IMR-90 (cell line): ENCODE results near the gene IGFBP6. TPM values are rescaled to one million over a fixed set of nuclear protein-coding genes. Genes with fewer than 3 reads are reported as not detected.

Experiments used
- ATAC-seq: fragments of 200-7000 bp; cut with Tn5 transposase; 2 replicates; pipeline ENCODE4 v1.9.1; 2020; ENCODE audit warnings: low read depth, mild to moderate bottlenecking, moderate library complexity
- BruUV-seq: library from RNA; stranded (reverse); fragments of 400-500 nt; replicated peaks from 2 replicates; lab custom pipeline; 2021; lab: Mats Ljungman, UMichigan
- CTCF ChIA-PET: fragments of 300-600 bp; formaldehyde crosslinking; extraction: SDS; loops from one replicate; lab custom pipeline; 2021; ENCODE audit warnings: antibody characterized with exemption; lab: Yijun Ruan, JAX
- POLR2A ChIA-PET: fragments of 300-600 bp; sonication (Branson Sonifier 250); formaldehyde crosslinking; loops from one replicate; lab custom pipeline; 2022; ENCODE audit warnings: antibody characterized with exemption; ENCODE audit not compliant: unreplicated experiment; lab: Charles Lee
- DNase-seq: peaks from one replicate; pipeline ENCODE4 v3.0.0; 2013
- H2AFZ ChIP-seq: replicated peaks from 2 replicates; pipeline ENCODE3; 2013; ENCODE audit warnings: low read length, mild to moderate bottlenecking; ENCODE audit not compliant: poor library complexity
- H2AK5ac ChIP-seq: 2 replicates; pipeline ENCODE4 v1.6.1; 2013; ENCODE audit warnings: low read depth, low read length, inconsistent platforms
- H2AK9ac ChIP-seq: replicated peaks from 2 replicates; pipeline ENCODE3; 2013; ENCODE audit warnings: mild to moderate bottlenecking, low read depth, low read length, moderate library complexity; ENCODE audit not compliant: poor library complexity
- H2BK120ac ChIP-seq: 2 replicates; pipeline ENCODE4 v1.6.1; 2013; ENCODE audit warnings: low read depth, low read length, inconsistent platforms
- H2BK15ac ChIP-seq: 3 replicates; pipeline ENCODE4 v1.6.1; 2013; ENCODE audit warnings: low read depth, low read length, inconsistent platforms
- H2BK20ac ChIP-seq: 2 replicates; pipeline ENCODE4 v1.6.1; 2013; ENCODE audit warnings: low read depth, mild to moderate bottlenecking, inconsistent platforms, low read length, moderate library complexity
- H2BK5ac ChIP-seq: 2 replicates; pipeline ENCODE4 v1.6.1; 2013; ENCODE audit warnings: mild to moderate bottlenecking, low read depth, low read length, inconsistent platforms; ENCODE audit not compliant: poor library complexity, severe bottlenecking
- H3K14ac ChIP-seq: replicated peaks from 2 replicates; pipeline ENCODE4 v1.6.1; 2013; ENCODE audit warnings: low read depth, low read length, inconsistent platforms
- H3K18ac ChIP-seq: 2 replicates; pipeline ENCODE4 v1.6.1; 2013; ENCODE audit warnings: low read depth, low read length, control low read depth
- H3K23ac ChIP-seq: 2 replicates; pipeline ENCODE4 v1.6.1; 2013; ENCODE audit warnings: low read depth, low read length, inconsistent platforms
- H3K27ac ChIP-seq: 2 replicates; pipeline ENCODE4 v1.5.1; 2013; ENCODE audit warnings: mild to moderate bottlenecking, control low read depth, low read length; ENCODE audit not compliant: insufficient read depth
- H3K27me3 ChIP-seq: 2 replicates; pipeline ENCODE4 v1.6.1; 2013; ENCODE audit warnings: low read length; ENCODE audit not compliant: control insufficient read depth, insufficient read depth
- H3K36me3 ChIP-seq: 2 replicates; pipeline ENCODE4 v1.6.1; 2013; ENCODE audit warnings: low read length, mixed read lengths; ENCODE audit not compliant: control insufficient read depth, insufficient read depth
- H3K4ac ChIP-seq: 2 replicates; pipeline ENCODE4 v1.6.1; 2013; ENCODE audit warnings: low read depth, low read length, inconsistent platforms
- H3K4me1 ChIP-seq: 2 replicates; pipeline ENCODE4 v1.6.1; 2013; ENCODE audit warnings: low read length, mixed read lengths; ENCODE audit not compliant: control insufficient read depth, insufficient read depth
- H3K4me2 ChIP-seq: 2 replicates; pipeline ENCODE4 v1.6.1; 2013; ENCODE audit warnings: low read depth, mild to moderate bottlenecking, control low read depth, low read length, moderate library complexity
- H3K4me3 ChIP-seq: 2 replicates; pipeline ENCODE4 v1.5.1; 2013; ENCODE audit warnings: low read depth, mild to moderate bottlenecking, control low read depth, low read length, moderate library complexity; ENCODE audit not compliant: insufficient read depth
- H3K56ac ChIP-seq: 2 replicates; pipeline ENCODE4 v1.6.1; 2013; ENCODE audit warnings: low read length, inconsistent platforms; ENCODE audit not compliant: insufficient read depth; ENCODE audit errors: extremely low read depth
- H3K79me1 ChIP-seq, 2 experiments: 2 replicates each; pipeline ENCODE4 v1.6.1; 2013; ENCODE audit warnings: low read length in 2 of 2, inconsistent platforms in 1 of 2, low read depth in 1 of 2
- H3K9ac ChIP-seq: 2 replicates; pipeline ENCODE4 v1.6.1; 2013; ENCODE audit warnings: low read depth, low read length, control low read depth
- H3K9me1 ChIP-seq: 2 replicates; pipeline ENCODE4 v1.6.1; 2013; ENCODE audit warnings: low read length, inconsistent platforms; ENCODE audit not compliant: insufficient read depth
- H3K9me3 ChIP-seq: 2 replicates; pipeline ENCODE4 v1.6.1; 2013; ENCODE audit warnings: low read length; ENCODE audit not compliant: control insufficient read depth, insufficient read depth
- H4K20me1 ChIP-seq: 2 replicates; pipeline ENCODE4 v1.6.1; 2013; ENCODE audit warnings: low read length, inconsistent platforms; ENCODE audit not compliant: insufficient read depth
- H4K5ac ChIP-seq: 2 replicates; pipeline ENCODE4 v1.6.1; 2013; ENCODE audit warnings: mild to moderate bottlenecking, low read depth, low read length, control low read depth
- H4K8ac ChIP-seq, 2 experiments: 2 replicates each; pipeline ENCODE4 v1.6.1; 2013; ENCODE audit warnings: low read depth in 2 of 2, low read length in 2 of 2, control low read depth in 1 of 2, inconsistent platforms in 1 of 2
- H4K91ac ChIP-seq: 2 replicates; pipeline ENCODE4 v1.6.1; 2013; ENCODE audit warnings: low read depth, low read length, inconsistent platforms; ENCODE audit not compliant: insufficient read depth
- BHLHE40 ChIP-seq: fragments of 150-350 bp; IDR thresholded peaks from 2 replicates; pipeline ENCODE4 v1.6.1; 2016; ENCODE audit warnings: mild to moderate bottlenecking, low read depth, low read length
- CEBPB ChIP-seq: IDR thresholded peaks from 2 replicates; pipeline ENCODE4 v1.6.1; 2012; ENCODE audit warnings: low read depth, low read length, improper control_type of control experiment
- CHD1 ChIP-seq: IDR thresholded peaks from 2 replicates; pipeline ENCODE4 v1.6.1; 2012; ENCODE audit warnings: low read depth, low read length, improper control_type of control experiment
- CTCF ChIP-seq: conservative IDR thresholded peaks from 2 replicates; pipeline ENCODE4 v1.5.1; 2012; ENCODE audit warnings: mild to moderate bottlenecking, low read depth, low read length, improper control_type of control experiment
- FOS ChIP-seq: fragments of 150-350 bp; IDR thresholded peaks from 2 replicates; pipeline ENCODE4 v1.6.1; 2016; ENCODE audit warnings: low read depth, low read length
- MAFK ChIP-seq: IDR thresholded peaks from 2 replicates; pipeline ENCODE4 v1.6.1; 2012; ENCODE audit warnings: low read depth, low read length, improper control_type of control experiment
- MAZ ChIP-seq: IDR thresholded peaks from 2 replicates; pipeline ENCODE4 v1.6.1; 2012; ENCODE audit warnings: low read depth, mild to moderate bottlenecking, low read length, improper control_type of control experiment, moderate library complexity, borderline replicate concordance
- MXI1 ChIP-seq: IDR thresholded peaks from 2 replicates; pipeline ENCODE4 v1.6.1; 2012; ENCODE audit warnings: low read depth, mild to moderate bottlenecking, low read length, moderate library complexity, borderline replicate concordance
- POLR2A ChIP-seq: IDR thresholded peaks from 2 replicates; pipeline ENCODE4 v1.6.1; 2012; ENCODE audit warnings: mild to moderate bottlenecking, low read depth, low read length
- RAD21 ChIP-seq: IDR thresholded peaks from 2 replicates; pipeline ENCODE4 v1.6.1; 2012; ENCODE audit warnings: low read length, improper control_type of control experiment
- RCOR1 ChIP-seq: IDR thresholded peaks from 2 replicates; pipeline ENCODE4 v1.6.1; 2012; ENCODE audit warnings: mild to moderate bottlenecking, low read length, improper control_type of control experiment; ENCODE audit not compliant: insufficient replicate concordance
- RFX5 ChIP-seq: IDR thresholded peaks from 2 replicates; pipeline ENCODE4 v1.8.0; 2012; ENCODE audit warnings: low read depth, mild to moderate bottlenecking, low read length, moderate library complexity
- SMC3 ChIP-seq: fragments of 150-350 bp; IDR thresholded peaks from 2 replicates; pipeline ENCODE4 v1.6.1; 2016; ENCODE audit warnings: low read depth, mild to moderate bottlenecking, antibody characterized with exemption, low read length, moderate library complexity
- USF2 ChIP-seq: fragments of 150-350 bp; IDR thresholded peaks from 2 replicates; pipeline ENCODE4 v1.6.1; 2017; ENCODE audit warnings: mild to moderate bottlenecking, antibody characterized with exemption, low read length, low read depth
- WGBS, 2 experiments: methylation state at CpG; one replicate each; pipeline versions ENCODE4 v1.1.5 to v1.1.7; 2013; ENCODE audit warnings: missing lambda C conversion rate in 2 of 2; ENCODE audit not compliant: insufficient read length in 1 of 2; ENCODE audit errors: extremely low coverage in 2 of 2; 5-methylcytosine and 5-hydroxymethylcytosine counted together
- dilution Hi-C: fragments of 300-500 bp; cut with HindIII; formaldehyde crosslinking; loops from one replicate; pipeline ENCODE4 v1.14.3; 2018; ENCODE audit warnings: low sequenced_read_pairs; ENCODE audit not compliant: unreplicated experiment
- in situ Hi-C: fragments of 300-500 bp; cut with MboI; formaldehyde crosslinking; loops from 3 replicates; pipeline ENCODE4 v1.14.3; 2019; ENCODE audit warnings: low sequenced_read_pairs, inconsistent platforms, mixed read lengths
- intact Hi-C: fragments of 100-400 bp; cut with micrococcal nuclease; formaldehyde crosslinking; loops from 2 replicates; pipeline ENCODE4 v1.10.0; 2022
- polyA plus RNA-seq, 3 experiments: library from polyadenylated mRNA; depleted of rRNA; stranded (reverse); fragments of >200 nt; gene quantifications; 2 replicates each; pipeline ENCODE4 v1.2.3, GENCODE V29; 2012; ENCODE audit warnings: low replicate concordance in 1 of 3
- total RNA-seq: library from RNA; depleted of rRNA; stranded (reverse); fragments of >200 nt; gene quantifications from 2 replicates; pipeline ENCODE4 v1.2.3, GENCODE V29; 2012

Gene IGFBP6
- total and polyA plus RNA-seq, 2 of the 4 experiments (the other 2 are of a cell fraction) = 124 to 337 TPM

GRCh38 chr12:53057816-53058500, 39.5 kb upstream of the IGFBP6 start:
- CTCF ChIA-PET = interaction anchor here (1.0 kb wide), 1 partner anchor 8 kb away, joined by 3 read pairs; no protein-coding TSS in a partner anchor
- no peaks in the 10 kb centered on the region for H4K20me1 ChIP-seq
- H3K9me1 ChIP-seq = peaks cover 12% of the 10 kb centered on the region
- peak overlapping the region; percentile 75 for H2AK9ac ChIP-seq
- no peak overlapping the region for H2BK15ac ChIP-seq
- in situ Hi-C loops = no loop called here
- no peak overlapping the region; the same call in 1 of the 2 replicates for H2AK5ac ChIP-seq
- no peak overlapping the region for H2BK5ac ChIP-seq
- no peak overlapping the region for H3K4me3 ChIP-seq
- no peak overlapping the region for H4K5ac ChIP-seq
- H3K36me3 ChIP-seq = peaks cover 81% of the 10 kb centered on the region
- no peaks in the 10 kb centered on the region for H3K27me3 ChIP-seq
- no peak overlapping the region for H3K18ac ChIP-seq
- H2BK20ac ChIP-seq = no peak overlapping the region
- no peaks in the 10 kb centered on the region for H3K9me3 ChIP-seq
- H4K91ac ChIP-seq = no peak overlapping the region; the same call in 1 of the 2 replicates
- POLR2A ChIA-PET = no interaction called here
- no peak overlapping the region for H2BK120ac ChIP-seq
- H4K8ac ChIP-seq = no peak overlapping the region
- H3K27ac ChIP-seq = no peak overlapping the region
- H2AFZ ChIP-seq = no peak overlapping the region
- H3K4ac ChIP-seq = no peak overlapping the region
- TF ChIP-seq MXI1 = no peak
- TF ChIP-seq POLR2A = no peak
- no peak for TF ChIP-seq CEBPB
- TF ChIP-seq MAFK = no peak
- TF ChIP-seq USF2 = no peak
- TF ChIP-seq RFX5 = no peak
- no peak for TF ChIP-seq CTCF
- no peak for TF ChIP-seq FOS
- no peak for TF ChIP-seq MAZ
- TF ChIP-seq BHLHE40 = no peak
- no peak for TF ChIP-seq CHD1
- no peak for TF ChIP-seq SMC3
- no peak for TF ChIP-seq RAD21
- no peak for TF ChIP-seq RCOR1
- H3K23ac ChIP-seq = no peak overlapping the region
- ATAC-seq (no peak), DNase-seq (no peak)
- H3K79me1 ChIP-seq = peaks cover 0 to 42% of the 10 kb centered on the region in 2 experiments; a peak in 3 of 4 replicates
- no peak overlapping the region for H3K14ac ChIP-seq
- H3K56ac ChIP-seq = no peak overlapping the region
- BruUV-seq = no TSS peak
- peaks cover 21% of the 10 kb centered on the region for H3K4me1 ChIP-seq
- dilution Hi-C loops = no loop called here
- no peak overlapping the region for H3K9ac ChIP-seq
- 85% methylated on average over 6 of the region's 13 CpGs; no CpG with 5 or more reads in 1 of the 2 experiments for WGBS, 2 experiments
- no peak overlapping the region for H3K4me2 ChIP-seq
- intact Hi-C loops = no loop called here
